Activated CD8-positive, alpha-beta T cell treated with anti-CD3 and anti-CD28 coated beads for 36 hours (primary cell): ENCODE data around the gene MACROD1. TPM values are rescaled to one million over a fixed set of nuclear protein-coding genes. Genes with fewer than 3 reads are reported as not detected.

Experiments
- ATAC-seq: fragments of 200-7000 bp; cut with Tn5 transposase; one replicate; pipeline ENCODE4 v1.10.0; 2021; ENCODE audit warnings: mild to moderate bottlenecking, moderate library complexity
- CTCF ChIA-PET: fragments of 350-600 bp; sonication (Branson Sonifier 250); formaldehyde crosslinking; loops from one replicate; lab custom pipeline; 2021; ENCODE audit warnings: antibody characterized with exemption; lab: Charles Lee
- POLR2A ChIA-PET: fragments of 350-600 bp; sonication (Branson Sonifier 250); formaldehyde crosslinking; loops from one replicate; lab custom pipeline; 2021; ENCODE audit warnings: antibody characterized with exemption; lab: Charles Lee
- DNase-seq: peaks from one replicate; pipeline ENCODE4 v3.0.0-alpha.2; 2020
- H3K27ac Mint-ChIP-seq: one replicate; pipeline ENCODE4 v1.8.0; 2021; ENCODE audit warnings: mild to moderate bottlenecking, mixed read lengths
- H3K27me3 Mint-ChIP-seq: one replicate; pipeline ENCODE4 v1.8.0; 2021; ENCODE audit warnings: mixed read lengths
- H3K36me3 Mint-ChIP-seq: one replicate; pipeline ENCODE4 v1.8.0; 2021; ENCODE audit warnings: low read depth, mixed read lengths
- H3K4me1 Mint-ChIP-seq: one replicate; pipeline ENCODE4 v1.8.0; 2021; ENCODE audit warnings: low read depth, mixed read lengths
- H3K4me3 Mint-ChIP-seq: one replicate; pipeline ENCODE4 v1.8.0; 2021; ENCODE audit warnings: mild to moderate bottlenecking, moderate library complexity, mixed read lengths
- H3K9me3 Mint-ChIP-seq: one replicate; pipeline ENCODE4 v1.8.0; 2021; ENCODE audit warnings: mixed read lengths
- intact Hi-C: fragments of 100-400 bp; cut with micrococcal nuclease; formaldehyde crosslinking; loops from one replicate; pipeline ENCODE4 v1.10.0; 2022
- total RNA-seq, 2 experiments: library from RNA; stranded (reverse); gene quantifications; one replicate each; pipeline ENCODE4 v1.2.3, GENCODE V29; 2021
- TF ChIP-seq, protein P1 (sequence below): fragments of 200-600 bp; IDR thresholded peaks from one replicate; pipeline ENCODE4 v1.8.0; 2022; ENCODE audit warnings: antibody characterized with exemption, mild to moderate bottlenecking

Gene MACROD1
- total RNA-seq, 2 experiments from 2014 or later, result 38.7 to 38.8 TPM

- intact Hi-C loops, result no loop called here
- Mint-ChIP-seq H3K36me3 (no peaks in the 10 kb centered on the region), H3K27ac (no peak overlapping the region), H3K9me3 (no peaks in the 10 kb centered on the region), H3K27me3 (peaks cover 5% of the 10 kb centered on the region), H3K4me1 (no peaks in the 10 kb centered on the region), H3K4me3 (no peak overlapping the region)
- POLR2A ChIA-PET, result no interaction called here
- TF ChIP-seq, protein P1, sequence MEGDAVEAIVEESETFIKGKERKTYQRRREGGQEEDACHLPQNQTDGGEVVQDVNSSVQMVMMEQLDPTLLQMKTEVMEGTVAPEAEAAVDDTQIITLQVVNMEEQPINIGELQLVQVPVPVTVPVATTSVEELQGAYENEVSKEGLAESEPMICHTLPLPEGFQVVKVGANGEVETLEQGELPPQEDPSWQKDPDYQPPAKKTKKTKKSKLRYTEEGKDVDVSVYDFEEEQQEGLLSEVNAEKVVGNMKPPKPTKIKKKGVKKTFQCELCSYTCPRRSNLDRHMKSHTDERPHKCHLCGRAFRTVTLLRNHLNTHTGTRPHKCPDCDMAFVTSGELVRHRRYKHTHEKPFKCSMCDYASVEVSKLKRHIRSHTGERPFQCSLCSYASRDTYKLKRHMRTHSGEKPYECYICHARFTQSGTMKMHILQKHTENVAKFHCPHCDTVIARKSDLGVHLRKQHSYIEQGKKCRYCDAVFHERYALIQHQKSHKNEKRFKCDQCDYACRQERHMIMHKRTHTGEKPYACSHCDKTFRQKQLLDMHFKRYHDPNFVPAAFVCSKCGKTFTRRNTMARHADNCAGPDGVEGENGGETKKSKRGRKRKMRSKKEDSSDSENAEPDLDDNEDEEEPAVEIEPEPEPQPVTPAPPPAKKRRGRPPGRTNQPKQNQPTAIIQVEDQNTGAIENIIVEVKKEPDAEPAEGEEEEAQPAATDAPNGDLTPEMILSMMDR, result no peak
- ATAC-seq (no peak), DNase-seq (no peak)
- CTCF ChIA-PET, result no interaction called here
Observed at GRCh38 chr11:64022125-64022784, 143.7 kb downstream of the MACROD1 start.

- DNase-seq (no peak), ATAC-seq (no peak)
- H3K36me3 Mint-ChIP-seq, result no peaks in the 10 kb centered on the region
- H3K27me3 Mint-ChIP-seq, result no peaks in the 10 kb centered on the region
- no peak overlapping the region for H3K27ac Mint-ChIP-seq
- ChIA-PET POLR2A (no interaction called here), CTCF (no interaction called here)
- H3K9me3 Mint-ChIP-seq, result no peaks in the 10 kb centered on the region
- intact Hi-C loops, result no loop called here
- no peaks in the 10 kb centered on the region for H3K4me1 Mint-ChIP-seq
- H3K4me3 Mint-ChIP-seq, result no peak overlapping the region
- TF ChIP-seq, protein P1, result no peak
Observed at GRCh38 chr11:64021757-64022093, 144.2 kb downstream of the MACROD1 start.

DNA sequence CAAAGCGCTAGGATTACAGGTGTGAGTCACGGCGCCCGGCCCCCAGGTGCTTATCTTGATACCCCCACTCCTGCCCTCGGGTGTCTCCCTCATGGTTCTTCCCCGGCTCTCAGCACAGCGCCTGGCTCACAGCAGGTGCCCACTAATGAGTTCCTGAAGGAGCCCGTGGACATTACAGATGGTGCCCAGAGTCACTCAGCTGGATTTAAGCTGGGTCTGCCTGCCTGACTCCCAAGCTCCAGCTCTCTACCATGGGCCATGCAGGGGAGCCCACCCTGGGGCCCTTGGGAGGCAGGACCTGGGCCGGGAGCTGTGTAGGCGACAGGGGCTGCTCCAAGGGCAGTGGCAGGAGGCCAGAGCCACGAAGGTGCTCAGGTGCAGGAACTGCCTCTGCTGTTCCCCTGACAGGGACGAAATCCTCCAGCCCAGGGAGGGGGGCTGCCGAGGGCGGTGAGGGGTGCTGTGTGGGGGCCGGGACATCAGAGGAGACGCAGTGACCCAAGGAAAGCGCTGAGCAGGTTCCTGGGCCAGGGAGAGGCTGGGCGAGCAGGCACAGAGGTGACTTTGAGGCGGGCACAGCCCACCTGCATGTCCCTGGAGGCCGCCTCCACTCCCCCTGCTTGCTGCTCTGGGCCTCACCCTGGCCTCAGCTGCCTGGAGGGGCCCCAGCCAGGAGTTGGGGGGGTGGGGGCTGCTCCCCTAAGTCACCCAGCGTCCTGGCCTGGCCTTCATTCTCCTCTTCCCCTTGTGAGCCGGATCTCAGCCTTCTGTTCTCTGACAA lies 144.7 kb downstream of the MACROD1 start:
- Mint-ChIP-seq H3K27ac (no peak overlapping the region), H3K4me3 (no peak overlapping the region), H3K36me3 (no peaks in the 10 kb centered on the region), H3K9me3 (no peaks in the 10 kb centered on the region), H3K4me1 (no peaks in the 10 kb centered on the region), H3K27me3 (no peaks in the 10 kb centered on the region)
- CTCF ChIA-PET, result no interaction called here
- TF ChIP-seq, protein P1, result no peak
- POLR2A ChIA-PET, result no interaction called here
- ATAC-seq (no peak), DNase-seq (no peak)
- intact Hi-C loops, result no loop called here

DNA sequence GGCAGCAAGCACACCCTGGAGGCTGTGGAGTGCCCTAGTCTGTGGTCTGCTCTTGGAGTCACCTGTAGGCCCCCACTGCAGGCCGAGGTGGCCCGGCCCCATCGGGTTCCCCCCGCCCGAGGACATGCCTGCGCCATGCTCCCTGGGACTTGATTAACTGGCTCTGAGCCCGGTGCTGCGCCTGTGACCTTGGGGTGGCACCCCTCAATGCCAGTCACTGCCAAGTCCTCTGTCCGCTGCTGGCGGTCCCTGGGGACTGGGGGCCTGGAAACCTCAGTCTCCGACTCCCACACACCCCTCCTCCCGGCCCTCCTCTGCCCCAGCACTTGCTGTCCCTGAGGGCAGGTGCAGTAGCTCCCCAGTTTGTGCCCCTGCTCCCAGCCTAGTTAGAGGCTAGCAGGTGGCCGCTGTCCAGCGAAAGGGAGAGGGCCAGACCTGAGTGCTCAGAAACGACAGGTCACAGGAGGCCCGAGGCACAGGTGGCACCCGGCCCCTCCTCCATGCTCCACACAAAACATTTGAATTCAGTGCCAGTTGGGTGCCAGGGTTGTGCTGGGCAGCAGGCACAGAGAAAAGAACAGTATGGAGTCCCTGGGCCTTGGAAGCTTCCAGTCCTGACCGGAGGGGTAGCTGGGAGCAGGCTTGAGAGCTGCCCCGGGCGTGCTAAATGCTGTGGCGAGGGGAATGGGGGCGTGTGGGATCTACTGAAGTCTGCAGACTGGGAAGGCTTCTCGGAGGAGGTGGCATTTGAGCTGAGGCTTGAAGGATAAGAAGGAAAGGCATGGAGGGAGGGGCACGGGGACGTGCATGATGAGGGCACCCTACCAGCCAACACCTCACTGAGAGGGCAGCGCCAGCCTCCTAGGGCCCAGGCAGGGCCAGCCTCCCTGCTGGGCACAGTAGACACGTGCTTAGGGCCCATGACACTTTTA lies 146.5 kb downstream of the MACROD1 start:
- H3K27ac Mint-ChIP-seq, result no peak overlapping the region
- DNase-seq, result no peak
- no peak overlapping the region for H3K4me3 Mint-ChIP-seq
- no peak for ATAC-seq
- intact Hi-C loops, result no loop called here
- no peaks in the 10 kb centered on the region for H3K36me3 Mint-ChIP-seq
- ChIA-PET CTCF (no interaction called here), POLR2A (interaction anchor here (1.4 kb wide), 1 partner anchor 18 kb away, joined by 4 read pairs; no protein-coding TSS in a partner anchor)
- H3K27me3 Mint-ChIP-seq, result no peaks in the 10 kb centered on the region
- TF ChIP-seq, protein P1, result no peak
- H3K4me1 Mint-ChIP-seq, result no peaks in the 10 kb centered on the region
- H3K9me3 Mint-ChIP-seq, result no peaks in the 10 kb centered on the region
